H1 (cell line): ENCODE measurements around the gene TSKU. TPM values are rescaled to one million over a fixed set of nuclear protein-coding genes. Genes with fewer than 3 reads are reported as not detected.

ENCODE experiments used
- CTCF ChIA-PET: fragments of 300-600 bp; sonication (Branson Sonifier 250); formaldehyde crosslinking; loops from one replicate; lab custom pipeline; 2021; ENCODE audit not compliant: partially characterized antibody; lab: Charles Lee
- POLR2A ChIA-PET: fragments of 300-600 bp; sonication (Branson Sonifier 250); formaldehyde crosslinking; loops from one replicate; lab custom pipeline; 2021; ENCODE audit warnings: inconsistent platforms; ENCODE audit not compliant: partially characterized antibody; lab: Charles Lee
- DNase-seq, 2 experiments: peaks; one replicate each; pipeline versions ENCODE4 v3.0.0 to v3.0.0-alpha.2; 2010 to 2022; ENCODE audit warnings: low spot score in 2 of 2, low read depth in 1 of 2, mixed read lengths in 1 of 2
- FAIRE-seq: peaks from 2 replicates; lab custom pipeline; 2011; peaks lifted over from hg19 to GRCh38; lab: Jason Lieb, UNC
- H2AFZ ChIP-seq: 2 replicates; pipeline ENCODE4 v1.8.1; 2012; ENCODE audit warnings: low read length, inconsistent platforms
- H2AK5ac ChIP-seq: 2 replicates; pipeline ENCODE4 v1.6.1; 2013; ENCODE audit warnings: low read depth, low read length
- H2BK120ac ChIP-seq: replicated peaks from 2 replicates; pipeline ENCODE3; 2013; ENCODE audit warnings: low read depth, low read length, inconsistent platforms
- H2BK12ac ChIP-seq: 2 replicates; pipeline ENCODE4 v1.6.1; 2013; ENCODE audit warnings: low read depth, low read length
- H2BK15ac ChIP-seq: 2 replicates; pipeline ENCODE4 v1.6.1; 2013; ENCODE audit warnings: low read length
- H2BK20ac ChIP-seq: 2 replicates; pipeline ENCODE4 v1.6.1; 2013; ENCODE audit warnings: low read length
- H2BK5ac ChIP-seq: 2 replicates; pipeline ENCODE4 v1.6.1; 2013; ENCODE audit warnings: low read depth, low read length
- H3K14ac ChIP-seq: 2 replicates; pipeline ENCODE4 v1.6.1; 2013; ENCODE audit warnings: inconsistent platforms; ENCODE audit not compliant: insufficient read length
- H3K18ac ChIP-seq: 2 replicates; pipeline ENCODE4 v1.6.1; 2013; ENCODE audit warnings: low read length; ENCODE audit errors: extremely low read depth
- H3K23ac ChIP-seq: 2 replicates; pipeline ENCODE4 v1.6.1; 2013; ENCODE audit warnings: inconsistent platforms; ENCODE audit not compliant: insufficient read length
- H3K23me2 ChIP-seq: 2 replicates; pipeline ENCODE4 v1.6.1; 2013; ENCODE audit warnings: low read depth, low read length
- H3K27ac ChIP-seq: 2 replicates; pipeline ENCODE4 v1.6.1; 2011; ENCODE audit warnings: low read depth, low read length, inconsistent platforms
- H3K27me3 ChIP-seq, 4 experiments: replicated peaks in 1 of 4; 1 replicate in 1 of 4; 2 replicates in 3 of 4; pipeline versions ENCODE4 v1.6.1 to v1.8.1; 2011 to 2013; ENCODE audit warnings: low read length in 3 of 4, mild to moderate bottlenecking in 3 of 4, inconsistent platforms in 2 of 4, mixed read lengths in 2 of 4, moderate library complexity in 1 of 4; ENCODE audit not compliant: control insufficient read depth in 3 of 4, insufficient read depth in 3 of 4; ENCODE audit errors: extremely low read depth in 1 of 4
- H3K36me3 ChIP-seq, 4 experiments: 2 replicates each; pipeline versions ENCODE4 v1.6.1 to v1.8.1; 2011 to 2013; ENCODE audit warnings: mild to moderate bottlenecking in 4 of 4, low read length in 3 of 4, moderate library complexity in 2 of 4, control low read depth in 1 of 4, inconsistent platforms in 1 of 4; ENCODE audit not compliant: insufficient read depth in 4 of 4, control insufficient read depth in 2 of 4
- H3K4ac ChIP-seq: replicated peaks from 2 replicates; pipeline ENCODE3; 2013; ENCODE audit warnings: low read length, low read depth, mixed read lengths, inconsistent platforms; ENCODE audit not compliant: insufficient read length
- H3K4me1 ChIP-seq, 4 experiments: replicated peaks in 1 of 4; 1 replicate in 1 of 4; 2 replicates in 3 of 4; pipeline versions ENCODE4 v1.6.1 to v1.8.1; 2011 to 2013; ENCODE audit warnings: low read length in 3 of 4, inconsistent platforms in 2 of 4, mixed read lengths in 1 of 4; ENCODE audit not compliant: insufficient read depth in 4 of 4, control insufficient read depth in 3 of 4
- H3K4me2 ChIP-seq, 2 experiments: 2 replicates each; pipeline versions ENCODE4 v1.6.1 to v1.8.1; 2011 to 2013; ENCODE audit warnings: low read depth in 2 of 2, low read length in 2 of 2, control low read depth in 1 of 2, inconsistent platforms in 1 of 2, mild to moderate bottlenecking in 1 of 2; ENCODE audit not compliant: insufficient read depth in 1 of 2
- H3K4me3 ChIP-seq, 4 experiments: fragments of 200-600, 300-600 bp in 1 of 4; sonication (generic), shearing (Covaris generic), sonication (Bioruptor Twin) in 1 of 4; 2 replicates each; pipeline versions ENCODE4 v1.5.1 to v1.8.1; 2011 to 2016; ENCODE audit warnings: low read length in 4 of 4, low read depth in 3 of 4, control low read depth in 2 of 4, inconsistent platforms in 2 of 4, mild to moderate bottlenecking in 2 of 4, mixed read lengths in 1 of 4, moderate library complexity in 1 of 4; ENCODE audit not compliant: insufficient read depth in 2 of 4; ENCODE audit errors: extremely low read depth in 1 of 4
- H3K56ac ChIP-seq: replicated peaks from 2 replicates; pipeline ENCODE3; 2013; ENCODE audit warnings: low read depth, mild to moderate bottlenecking, mixed read lengths, low read length, inconsistent platforms; ENCODE audit not compliant: insufficient read length
- H3K79me1 ChIP-seq: 2 replicates; pipeline ENCODE4 v1.6.1; 2013; ENCODE audit warnings: low read depth, low read length, control low read depth
- H3K79me2 ChIP-seq, 2 experiments: 2 replicates each; pipeline versions ENCODE4 v1.6.1 to v1.8.1; 2012 to 2013; ENCODE audit warnings: low read length in 2 of 2, mild to moderate bottlenecking in 2 of 2, inconsistent platforms in 1 of 2; ENCODE audit not compliant: insufficient read depth in 2 of 2, control insufficient read depth in 1 of 2
- H3K9ac ChIP-seq, 4 experiments: replicated peaks in 1 of 4; 1 replicate in 1 of 4; 2 replicates in 3 of 4; pipeline versions ENCODE4 v1.6.1 to v1.8.1; 2011 to 2013; ENCODE audit warnings: low read depth in 3 of 4, low read length in 3 of 4, control low read depth in 2 of 4, mild to moderate bottlenecking in 2 of 4, moderate library complexity in 2 of 4, inconsistent platforms in 1 of 4; ENCODE audit errors: extremely low read depth in 1 of 4
- H3K9me3 ChIP-seq, 2 experiments: 2 replicates each; pipeline versions ENCODE4 v1.6.1 to v1.8.1; 2012 to 2013; ENCODE audit warnings: mild to moderate bottlenecking in 2 of 2, moderate library complexity in 2 of 2, control low read depth in 1 of 2, inconsistent platforms in 1 of 2, low read depth in 1 of 2, low read length in 1 of 2, mixed read lengths in 1 of 2; ENCODE audit not compliant: insufficient read depth in 2 of 2
- H4K20me1 ChIP-seq, 2 experiments: replicated peaks in 1 of 2; 2 replicates each; pipeline versions ENCODE3 to v1.8.1; 2011 to 2013; ENCODE audit warnings: inconsistent platforms in 2 of 2, low read length in 2 of 2, mild to moderate bottlenecking in 1 of 2; ENCODE audit not compliant: insufficient read depth in 2 of 2, control insufficient read depth in 1 of 2
- H4K5ac ChIP-seq: 2 replicates; pipeline ENCODE4 v1.6.1; 2013; ENCODE audit warnings: low read length, low read depth, mixed read lengths, inconsistent platforms; ENCODE audit not compliant: insufficient read length
- H4K8ac ChIP-seq: 2 replicates; pipeline ENCODE4 v1.8.0; 2013; ENCODE audit warnings: mild to moderate bottlenecking, moderate library complexity, low read length, inconsistent platforms; ENCODE audit not compliant: insufficient read depth; ENCODE audit errors: extremely low read depth
- H4K91ac ChIP-seq: replicated peaks from 2 replicates; pipeline ENCODE3; 2013; ENCODE audit warnings: low read length, mixed read lengths, inconsistent platforms; ENCODE audit not compliant: insufficient read length
- BCL11A ChIP-seq, 2 experiments: IDR thresholded peaks; one replicate each; pipeline ENCODE4 v1.6.1; 2011; ENCODE audit warnings: low read depth in 2 of 2, low read length in 2 of 2, mild to moderate bottlenecking in 2 of 2
- JUND ChIP-seq: IDR thresholded peaks from 2 replicates; pipeline ENCODE4 v1.6.1; 2011; ENCODE audit warnings: mild to moderate bottlenecking, improper control_type of control experiment, low read length
- KDM5A ChIP-seq: fragments of 200-600 bp; IDR thresholded peaks from 2 replicates; pipeline ENCODE4 v1.7.1; 2012; ENCODE audit warnings: mild to moderate bottlenecking, low read length, inconsistent platforms, mixed read lengths
- MAFK ChIP-seq: IDR thresholded peaks from 2 replicates; pipeline ENCODE4 v1.6.1; 2012; ENCODE audit warnings: low read depth, mild to moderate bottlenecking, improper control_type of control experiment, low read length
- NANOG ChIP-seq: IDR thresholded peaks from 2 replicates; pipeline ENCODE4 v1.6.1; 2011; ENCODE audit warnings: low read length, low read depth, mild to moderate bottlenecking, inconsistent platforms; ENCODE audit not compliant: insufficient read depth, poor library complexity, severe bottlenecking
- RAD21 ChIP-seq, 2 experiments: IDR thresholded peaks in 1 of 2; conservative IDR thresholded peaks in 1 of 2; 2 replicates each; pipeline ENCODE4 v1.6.1; 2011; ENCODE audit warnings: low read depth in 2 of 2, low read length in 2 of 2, improper control_type of control experiment in 1 of 2, inconsistent platforms in 1 of 2, mild to moderate bottlenecking in 1 of 2, moderate library complexity in 1 of 2
- WGBS, 2 experiments: shearing (Covaris generic) in 1 of 2; methylation state at CpG; one replicate each; pipeline versions ENCODE4 v1.1.6 to v1.1.7; 2013 to 2015; ENCODE audit warnings: low lambda C conversion rate in 2 of 2, mixed read lengths in 2 of 2, inconsistent platforms in 1 of 2, low coverage in 1 of 2, missing lambda C conversion rate in 1 of 2; ENCODE audit not compliant: insufficient replicate concordance in 2 of 2, insufficient coverage in 1 of 2, insufficient read length in 1 of 2; ENCODE audit errors: extremely low coverage in 1 of 2, missing lambda C conversion rate in 1 of 2; 5-methylcytosine and 5-hydroxymethylcytosine counted together
- polyA plus RNA-seq, 7 experiments: library from polyadenylated mRNA; depleted of rRNA in 3 of 7; stranded (reverse) in 5 of 7; unstranded in 2 of 7; fragments of >200 nt in 5 of 7; fragments of 200-250 nt in 2 of 7; gene quantifications; 1 replicate in 5 of 7; 2 replicates in 1 of 7; 4 replicates in 1 of 7; pipeline versions ENCODE4 v1.2.1 to v1.2.3, GENCODE V29; 2011 to 2013; ENCODE audit warnings: missing spikeins in 2 of 7, mixed read lengths in 2 of 7
- total RNA-seq: library from RNA; stranded (reverse); fragmentation: NEBNext Ultra II Directional; extraction: Animal tissue kit (Norgen Biotek cat#: 25700); gene quantifications from 2 replicates; pipeline ENCODE4 v1.2.1, GENCODE V29; 2021
- TF ChIP-seq, protein P1 (sequence below): IDR thresholded peaks from 2 replicates; pipeline ENCODE4 v1.6.1; 2011; ENCODE audit warnings: low read depth, mild to moderate bottlenecking, low read length; ENCODE audit not compliant: insufficient read depth

Gene TSKU
- total and polyA plus RNA-seq, 2 of the 8 experiments (the other 6 are each of a cell fraction or from before 2014, with no cell fraction given): 22.8 to 28.4 TPM

DNA sequence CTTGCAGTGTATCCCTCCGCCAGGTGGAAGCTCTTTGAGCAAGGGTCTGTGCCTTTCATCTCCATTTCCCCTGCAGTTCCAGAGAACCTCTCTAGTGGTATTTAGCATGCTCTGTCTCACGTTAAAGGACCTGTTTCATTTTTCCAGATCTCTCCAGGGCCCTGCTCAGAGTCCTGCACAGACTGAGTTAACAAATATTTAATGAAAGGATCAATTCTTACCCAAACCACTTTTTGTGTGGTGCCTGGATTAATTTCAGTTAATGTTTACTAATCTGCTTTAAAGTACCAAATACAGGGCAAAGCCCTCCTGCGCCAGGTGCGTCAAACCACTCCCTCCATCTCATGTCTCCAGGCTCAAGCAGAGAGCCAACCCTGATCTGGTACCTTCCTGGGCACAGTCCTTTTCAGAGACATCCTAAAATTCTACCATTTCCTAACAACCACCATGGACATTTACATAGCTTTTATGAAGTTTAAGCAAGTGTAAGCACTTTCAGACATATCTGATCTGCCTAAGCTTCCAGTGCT lies 58.8 kb downstream of the TSKU start:
- FAIRE-seq: no peak
- no peaks in the 10 kb centered on the region for H3K36me3 ChIP-seq
- DNase-seq: no peak

More for the DNA sequence above, 58.8 kb downstream of the TSKU start:
- no peaks in the 10 kb centered on the region for H3K23me2 ChIP-seq
- no peak overlapping the region for H3K4me2 ChIP-seq
- H3K23ac ChIP-seq: no peak overlapping the region
- H3K27ac ChIP-seq: no peak overlapping the region
- H2BK5ac ChIP-seq: no peak overlapping the region
- H2AFZ ChIP-seq: no peak overlapping the region
- H4K20me1 ChIP-seq: no peaks in the 10 kb centered on the region
- no peak overlapping the region for H4K5ac ChIP-seq
- no peak overlapping the region for H4K91ac ChIP-seq
- ChIA-PET POLR2A (interaction anchor here (1.3 kb wide), 1 partner anchor 19 kb away, joined by 3 read pairs; no protein-coding TSS in a partner anchor), CTCF (interaction anchor here (0.9 to 2.1 kb wide), 10 partner anchors 8 to 195 kb away, joined by 3 to 10 read pairs (median 4); no protein-coding TSS in a partner anchor)
- H4K8ac ChIP-seq: no peak overlapping the region
- H3K79me1 ChIP-seq: no peaks in the 10 kb centered on the region
- H3K56ac ChIP-seq: no peak overlapping the region
- H2BK15ac ChIP-seq: no peak overlapping the region
- no peak overlapping the region for H2AK5ac ChIP-seq
- TF ChIP-seq BCL11A (IDR thresholded peaks at IDR 0.05; ENCODE audit: low read depth in 2 of 2, low read length in 2 of 2): no peak
- no peak for TF ChIP-seq MAFK
- no peak for TF ChIP-seq JUND
- no peak for TF ChIP-seq KDM5A
- TF ChIP-seq, protein P1, sequence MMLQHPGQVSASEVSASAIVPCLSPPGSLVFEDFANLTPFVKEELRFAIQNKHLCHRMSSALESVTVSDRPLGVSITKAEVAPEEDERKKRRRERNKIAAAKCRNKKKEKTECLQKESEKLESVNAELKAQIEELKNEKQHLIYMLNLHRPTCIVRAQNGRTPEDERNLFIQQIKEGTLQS: no peak
- no peak for TF ChIP-seq NANOG
- no peak for TF ChIP-seq RAD21 (IDR thresholded peaks at IDR 0.05 in 1 of 2, conservative IDR thresholded peaks at IDR 0.05 in 1 of 2; ENCODE audit: low read depth in 2 of 2, low read length in 2 of 2)
- no peak overlapping the region for H3K4me3 ChIP-seq
- 84% methylated on average over 4 of the region's 4 CpGs; no CpG with 5 or more reads in 1 of the 2 experiments for WGBS, 2 experiments
- H3K14ac ChIP-seq: no peak overlapping the region
- no peaks in the 10 kb centered on the region for H3K9me3 ChIP-seq
- no peak overlapping the region for H3K4ac ChIP-seq
- H3K18ac ChIP-seq: no peak overlapping the region
- H3K9ac ChIP-seq: no peak overlapping the region
- H3K4me1 ChIP-seq: peaks cover 0 to 4% (median 0%) of the 10 kb centered on the region in 4 experiments; a peak in 1 of 7 replicates
- no peaks in the 10 kb centered on the region for H3K27me3 ChIP-seq
- no peak overlapping the region for H2BK120ac ChIP-seq
- H2BK12ac ChIP-seq: no peak overlapping the region
- no peak overlapping the region for H2BK20ac ChIP-seq
- no peaks in the 10 kb centered on the region for H3K79me2 ChIP-seq
